GM21526 (cell line): ENCODE measurements around the gene PRDX3.

Experiments used
- ATAC-seq: cut with Tn5 transposase; IDR thresholded peaks from one replicate; pipeline ENCODE4 v1.9.1; 2021; ENCODE audit warnings: moderate library complexity; ENCODE audit not compliant: unreplicated experiment, low FRiP score

Gene PRDX3

DNA sequence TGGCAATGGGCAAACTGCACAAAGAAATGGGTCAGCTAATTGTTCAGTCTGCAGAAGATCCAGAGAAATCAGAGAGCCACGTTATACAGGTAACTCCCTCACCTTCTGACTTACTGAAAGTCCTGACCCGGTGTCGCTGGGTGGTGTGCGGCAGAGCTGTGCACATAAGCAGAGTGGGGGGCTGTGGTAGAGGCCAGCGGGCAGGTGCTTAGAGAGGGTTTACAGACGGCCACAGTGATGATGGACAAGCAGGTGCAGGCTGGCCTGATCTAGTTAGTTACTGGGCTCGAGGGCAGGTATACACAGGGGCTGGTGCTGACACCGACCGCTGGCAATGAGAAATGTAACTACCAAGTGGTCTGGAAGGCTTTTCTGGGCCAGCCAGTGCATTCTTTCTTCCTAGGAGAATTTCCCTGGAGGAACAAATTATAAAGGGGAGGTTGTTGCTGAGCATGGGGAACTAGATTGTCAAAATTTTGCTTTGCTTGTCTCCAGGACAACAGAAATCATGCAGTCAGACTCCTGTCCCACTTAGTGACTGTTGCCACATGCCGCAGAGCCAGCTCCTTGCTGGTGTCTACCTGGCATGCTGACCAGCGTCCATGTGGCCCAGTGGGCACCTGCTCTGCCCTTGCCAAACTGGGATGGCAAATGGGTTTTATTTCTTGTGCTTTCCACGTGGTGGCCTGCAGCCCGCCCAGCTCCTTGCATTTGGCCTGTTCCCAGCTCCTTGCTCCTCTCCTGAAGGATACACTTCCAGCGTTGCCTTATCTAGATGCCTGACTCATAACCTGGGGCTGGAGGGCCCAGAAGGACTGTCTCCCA is 45.9 kb downstream of the PRDX3 start:
- ATAC-seq, result no peak

- no peak for ATAC-seq
These were observed 46.9 kb downstream of the PRDX3 start for GRCh38 chr10:119131512-119132240.

GRCh38 chr10:119129721-119130120 is 48.9 kb downstream of the PRDX3 start:
- no peak for ATAC-seq

DNA sequence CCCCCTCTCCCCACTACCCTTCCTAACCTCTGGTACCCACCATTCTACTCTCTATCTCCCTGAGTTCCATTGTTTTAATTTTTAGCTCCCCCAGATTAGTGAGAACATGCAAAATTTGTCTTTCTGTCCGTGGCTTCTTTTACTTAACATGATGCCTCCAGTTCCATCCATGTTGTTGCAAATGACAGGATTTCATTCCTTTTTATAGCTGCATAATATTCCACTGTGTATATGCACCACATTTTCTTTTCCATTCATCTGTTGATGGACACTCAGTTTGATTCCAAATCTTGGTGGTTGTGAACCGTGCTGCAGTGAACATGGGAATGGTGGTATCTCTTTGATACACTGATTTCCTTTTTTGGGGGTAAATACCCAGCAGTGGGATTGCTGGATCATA is 52.7 kb downstream of the PRDX3 start:
- ATAC-seq, result no peak

DNA sequence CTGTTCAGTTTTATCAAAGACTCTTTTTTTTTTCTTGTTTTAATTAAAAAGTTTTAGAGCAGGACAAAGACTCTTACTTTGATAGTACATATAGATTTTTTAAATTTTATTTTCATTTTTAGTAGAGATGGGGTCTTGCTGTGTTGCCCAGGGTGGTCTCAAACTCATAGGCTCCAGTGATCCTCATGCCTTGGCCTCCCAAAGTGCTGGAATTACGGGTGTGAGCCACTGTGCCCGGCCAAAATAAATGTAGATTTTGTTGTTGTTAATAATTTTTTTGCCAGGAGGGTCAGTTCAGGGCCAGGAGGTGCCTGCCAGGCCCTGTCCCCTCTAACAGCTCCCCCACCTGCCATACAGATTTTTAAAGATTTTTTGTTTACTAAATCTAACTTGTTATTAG is 57.7 kb downstream of the PRDX3 start:
- ATAC-seq, result no peak

DNA sequence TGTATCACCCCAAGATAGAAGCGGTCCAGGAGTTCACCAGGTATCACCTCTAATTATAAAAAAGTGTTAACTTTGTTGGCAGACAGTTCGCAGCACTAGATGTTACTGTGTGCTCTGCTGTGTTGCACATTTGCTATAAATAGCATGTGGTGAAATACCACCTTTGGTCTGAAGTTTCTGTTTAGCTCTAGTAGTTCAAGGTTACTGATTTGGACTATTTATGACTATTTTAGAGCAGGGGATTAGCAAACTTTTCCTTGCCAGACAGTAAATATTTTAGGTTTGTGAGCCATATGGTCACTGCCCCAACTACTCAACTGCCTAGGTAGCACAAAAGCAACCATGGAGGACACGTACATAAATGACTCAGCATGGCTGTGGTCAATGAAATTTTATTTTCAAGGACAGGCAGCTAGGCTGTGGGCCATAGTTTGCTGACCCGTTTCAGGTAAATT is 58.2 kb downstream of the PRDX3 start:
- peak; percentile 78 for ATAC-seq

GRCh38 chr10:119119400-119119799 is 59.2 kb downstream of the PRDX3 start:
- ATAC-seq, result no peak

GRCh38 chr10:119118231-119118630 is 60.4 kb downstream of the PRDX3 start:
- ATAC-seq, result no peak
